Measurements from ENCODE around the gene PSMD3.

The PSMD3 gene

DNA sequence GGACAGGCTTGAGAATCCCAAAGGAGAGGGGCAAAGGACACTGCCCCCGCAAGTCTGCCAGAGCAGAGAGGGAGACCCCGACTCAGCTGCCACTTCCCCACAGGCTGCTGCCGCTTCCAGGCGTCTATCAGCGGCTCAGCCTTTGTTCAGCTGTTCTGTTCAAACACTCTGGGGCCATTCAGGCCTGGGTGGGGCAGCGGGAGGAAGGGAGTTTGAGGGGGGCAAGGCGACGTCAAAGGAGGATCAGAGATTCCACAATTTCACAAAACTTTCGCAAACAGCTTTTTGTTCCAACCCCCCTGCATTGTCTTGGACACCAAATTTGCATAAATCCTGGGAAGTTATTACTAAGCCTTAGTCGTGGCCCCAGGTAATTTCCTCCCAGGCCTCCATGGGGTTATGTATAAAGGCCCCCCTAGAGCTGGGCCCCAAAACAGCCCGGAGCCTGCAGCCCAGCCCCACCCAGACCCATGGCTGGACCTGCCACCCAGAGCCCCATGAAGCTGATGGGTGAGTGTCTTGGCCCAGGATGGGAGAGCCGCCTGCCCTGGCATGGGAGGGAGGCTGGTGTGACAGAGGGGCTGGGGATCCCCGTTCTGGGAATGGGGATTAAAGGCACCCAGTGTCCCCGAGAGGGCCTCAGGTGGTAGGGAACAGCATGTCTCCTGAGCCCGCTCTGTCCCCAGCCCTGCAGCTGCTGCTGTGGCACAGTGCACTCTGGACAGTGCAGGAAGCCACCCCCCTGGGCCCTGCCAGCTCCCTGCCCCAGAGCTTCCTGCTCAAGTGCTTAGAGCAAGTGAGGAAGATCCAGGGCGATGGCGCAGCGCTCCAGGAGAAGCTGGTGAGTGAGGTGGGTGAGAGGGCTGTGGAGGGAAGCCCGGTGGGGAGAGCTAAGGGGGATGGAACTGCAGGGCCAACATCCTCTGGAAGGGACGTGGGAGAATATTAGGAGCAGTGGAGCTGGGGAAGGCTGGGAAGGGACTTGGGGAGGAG, 34.7 kb downstream of the PSMD3 start, which contains the start of gene CSF3:
Gene CSF3 (plus strand): TSS at position 436 of the 993 bp plus-strand sequence. CDS start 35 bp downstream, at position 471.
- no peak within 1 kb of the TSS for H2AFZ ChIP-seq (ENCODE audit: low read depth)
- H3K27me3 ChIP-seq (ENCODE audit: insufficient read depth, low read depth): no peaks in the 10 kb centered on the region
- H3K27ac ChIP-seq: no peak within 1 kb of the TSS
- H3K9ac ChIP-seq: no peak within 1 kb of the TSS
- H3K79me2 ChIP-seq (ENCODE audit: insufficient read depth, low read depth): no peaks in the 10 kb centered on the region
- no peaks in the 10 kb centered on the region for H3K36me3 ChIP-seq (ENCODE audit: insufficient read depth)
- TF ChIP-seq, protein P1, sequence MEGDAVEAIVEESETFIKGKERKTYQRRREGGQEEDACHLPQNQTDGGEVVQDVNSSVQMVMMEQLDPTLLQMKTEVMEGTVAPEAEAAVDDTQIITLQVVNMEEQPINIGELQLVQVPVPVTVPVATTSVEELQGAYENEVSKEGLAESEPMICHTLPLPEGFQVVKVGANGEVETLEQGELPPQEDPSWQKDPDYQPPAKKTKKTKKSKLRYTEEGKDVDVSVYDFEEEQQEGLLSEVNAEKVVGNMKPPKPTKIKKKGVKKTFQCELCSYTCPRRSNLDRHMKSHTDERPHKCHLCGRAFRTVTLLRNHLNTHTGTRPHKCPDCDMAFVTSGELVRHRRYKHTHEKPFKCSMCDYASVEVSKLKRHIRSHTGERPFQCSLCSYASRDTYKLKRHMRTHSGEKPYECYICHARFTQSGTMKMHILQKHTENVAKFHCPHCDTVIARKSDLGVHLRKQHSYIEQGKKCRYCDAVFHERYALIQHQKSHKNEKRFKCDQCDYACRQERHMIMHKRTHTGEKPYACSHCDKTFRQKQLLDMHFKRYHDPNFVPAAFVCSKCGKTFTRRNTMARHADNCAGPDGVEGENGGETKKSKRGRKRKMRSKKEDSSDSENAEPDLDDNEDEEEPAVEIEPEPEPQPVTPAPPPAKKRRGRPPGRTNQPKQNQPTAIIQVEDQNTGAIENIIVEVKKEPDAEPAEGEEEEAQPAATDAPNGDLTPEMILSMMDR (conservative IDR thresholded peaks at IDR 0.05; ENCODE audit: low read depth, low read length): no peak
- H3K4me3 ChIP-seq (IDR thresholded peaks at IDR 0.05; ENCODE audit: insufficient read depth, low read depth, low read length): no peak within 1 kb of the TSS
- H3K4me2 ChIP-seq: no peak within 1 kb of the TSS
- no peaks in the 10 kb centered on the region for H4K20me1 ChIP-seq (ENCODE audit: insufficient read depth)
- peaks cover 4% of the 10 kb centered on the region for H3K4me1 ChIP-seq (ENCODE audit: low read depth, poor library complexity, severe bottlenecking)

DNA sequence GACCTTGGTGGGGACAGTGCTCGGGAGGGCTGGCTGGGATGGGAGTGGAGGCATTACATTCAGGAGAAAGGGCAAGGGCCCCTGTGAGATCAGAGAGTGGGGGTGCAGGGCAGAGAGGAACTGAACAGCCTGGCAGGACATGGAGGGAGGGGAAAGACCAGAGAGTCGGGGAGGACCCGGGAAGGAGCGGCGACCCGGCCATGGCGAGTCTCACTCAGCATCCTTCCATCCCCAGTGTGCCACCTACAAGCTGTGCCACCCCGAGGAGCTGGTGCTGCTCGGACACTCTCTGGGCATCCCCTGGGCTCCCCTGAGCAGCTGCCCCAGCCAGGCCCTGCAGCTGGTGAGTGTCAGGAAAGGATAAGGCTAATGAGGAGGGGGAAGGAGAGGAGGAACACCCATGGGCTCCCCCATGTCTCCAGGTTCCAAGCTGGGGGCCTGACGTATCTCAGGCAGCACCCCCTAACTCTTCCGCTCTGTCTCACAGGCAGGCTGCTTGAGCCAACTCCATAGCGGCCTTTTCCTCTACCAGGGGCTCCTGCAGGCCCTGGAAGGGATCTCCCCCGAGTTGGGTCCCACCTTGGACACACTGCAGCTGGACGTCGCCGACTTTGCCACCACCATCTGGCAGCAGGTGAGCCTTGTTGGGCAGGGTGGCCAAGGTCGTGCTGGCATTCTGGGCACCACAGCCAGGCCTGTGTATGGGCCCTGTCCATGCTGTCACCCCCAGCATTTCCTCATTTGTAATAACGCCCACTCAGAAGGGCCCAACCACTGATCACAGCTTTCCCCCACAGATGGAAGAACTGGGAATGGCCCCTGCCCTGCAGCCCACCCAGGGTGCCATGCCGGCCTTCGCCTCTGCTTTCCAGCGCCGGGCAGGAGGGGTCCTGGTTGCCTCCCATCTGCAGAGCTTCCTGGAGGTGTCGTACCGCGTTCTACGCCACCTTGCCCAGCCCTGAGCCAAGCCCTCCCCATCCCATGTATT, 35.7 kb downstream of the PSMD3 start:
- H3K9ac ChIP-seq: no peak overlapping the region
- no peak overlapping the region for H2AFZ ChIP-seq (ENCODE audit: low read depth)
- no peaks in the 10 kb centered on the region for H3K79me2 ChIP-seq (ENCODE audit: insufficient read depth, low read depth)
- TF ChIP-seq, protein P1 (conservative IDR thresholded peaks at IDR 0.05; ENCODE audit: low read depth, low read length): no peak
- H4K20me1 ChIP-seq (ENCODE audit: insufficient read depth): no peaks in the 10 kb centered on the region
- no peaks in the 10 kb centered on the region for H3K36me3 ChIP-seq (ENCODE audit: insufficient read depth)
- peaks cover 4% of the 10 kb centered on the region for H3K4me1 ChIP-seq (ENCODE audit: low read depth, poor library complexity, severe bottlenecking)
- H3K27me3 ChIP-seq (ENCODE audit: insufficient read depth, low read depth): no peaks in the 10 kb centered on the region
- H3K4me3 ChIP-seq (IDR thresholded peaks at IDR 0.05; ENCODE audit: insufficient read depth, low read depth, low read length): no peak overlapping the region
- no peak overlapping the region for H3K4me2 ChIP-seq
- no peak overlapping the region for H3K27ac ChIP-seq

DNA sequence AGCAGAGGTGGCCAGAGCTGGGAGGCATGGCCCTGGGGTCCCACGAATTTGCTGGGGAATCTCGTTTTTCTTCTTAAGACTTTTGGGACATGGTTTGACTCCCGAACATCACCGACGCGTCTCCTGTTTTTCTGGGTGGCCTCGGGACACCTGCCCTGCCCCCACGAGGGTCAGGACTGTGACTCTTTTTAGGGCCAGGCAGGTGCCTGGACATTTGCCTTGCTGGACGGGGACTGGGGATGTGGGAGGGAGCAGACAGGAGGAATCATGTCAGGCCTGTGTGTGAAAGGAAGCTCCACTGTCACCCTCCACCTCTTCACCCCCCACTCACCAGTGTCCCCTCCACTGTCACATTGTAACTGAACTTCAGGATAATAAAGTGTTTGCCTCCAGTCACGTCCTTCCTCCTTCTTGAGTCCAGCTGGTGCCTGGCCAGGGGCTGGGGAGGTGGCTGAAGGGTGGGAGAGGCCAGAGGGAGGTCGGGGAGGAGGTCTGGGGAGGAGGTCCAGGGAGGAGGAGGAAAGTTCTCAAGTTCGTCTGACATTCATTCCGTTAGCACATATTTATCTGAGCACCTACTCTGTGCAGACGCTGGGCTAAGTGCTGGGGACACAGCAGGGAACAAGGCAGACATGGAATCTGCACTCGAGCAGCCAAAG, 36.9 kb downstream of the PSMD3 start:
- H3K4me3 ChIP-seq (IDR thresholded peaks at IDR 0.05; ENCODE audit: insufficient read depth, low read depth, low read length): no peak overlapping the region
- TF ChIP-seq, protein P1 (conservative IDR thresholded peaks at IDR 0.05; ENCODE audit: low read depth, low read length): no peak
- no peaks in the 10 kb centered on the region for H3K36me3 ChIP-seq (ENCODE audit: insufficient read depth)
- H3K79me2 ChIP-seq (ENCODE audit: insufficient read depth, low read depth): no peaks in the 10 kb centered on the region
- H2AFZ ChIP-seq (ENCODE audit: low read depth): no peak overlapping the region
- H3K4me2 ChIP-seq: no peak overlapping the region
- H3K27ac ChIP-seq: no peak overlapping the region
- H3K27me3 ChIP-seq (ENCODE audit: insufficient read depth, low read depth): no peaks in the 10 kb centered on the region
- H3K9ac ChIP-seq: no peak overlapping the region
- H3K4me1 ChIP-seq (ENCODE audit: low read depth, poor library complexity, severe bottlenecking): peaks cover 4% of the 10 kb centered on the region
- no peaks in the 10 kb centered on the region for H4K20me1 ChIP-seq (ENCODE audit: insufficient read depth)
